Measurements from ENCODE around the gene GIT2. TPM values are rescaled to one million over a fixed set of nuclear protein-coding genes. Genes with fewer than 3 reads are reported as not detected.
A peak's percentile ranks its signal among the peaks of the same experiment; 100 is the strongest.

Gene GIT2
- total and polyA plus RNA-seq, 2 donors (not counting 1 experiment from before 2014, with no cell fraction given), result 75.2 to 163 TPM

DNA sequence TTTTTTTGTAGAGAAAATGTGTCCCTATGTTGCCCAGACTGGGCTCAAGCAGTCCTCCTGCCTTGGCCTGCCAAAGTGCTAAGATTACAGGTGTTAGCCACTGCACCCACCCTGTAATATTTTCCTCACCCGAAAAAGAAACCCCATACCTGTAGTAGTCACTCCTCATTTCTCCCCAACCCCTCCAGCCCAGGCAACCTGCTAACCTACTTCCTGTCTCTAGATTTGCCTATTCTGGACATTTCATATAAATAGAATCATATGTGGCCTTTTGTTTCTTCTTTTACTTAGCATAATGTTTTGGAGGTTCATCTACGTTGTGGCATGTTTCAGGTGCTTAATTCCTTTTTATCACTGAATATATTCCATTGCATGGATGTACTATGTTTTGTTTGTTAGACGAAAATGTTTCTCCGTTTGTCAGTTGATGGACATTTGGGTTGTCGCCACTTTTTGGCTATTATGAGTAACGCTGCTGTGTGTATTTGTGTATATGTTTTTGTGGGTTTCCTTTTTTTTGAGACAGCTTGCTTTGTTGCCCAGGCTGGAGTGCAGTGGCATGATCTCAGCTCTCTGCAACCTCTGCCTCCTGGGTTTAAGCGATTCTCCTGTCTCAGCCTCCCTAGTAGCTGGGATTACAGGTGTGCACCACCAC, 9.3 kb upstream of the GIT2 start:
- DNase-seq (peak; percentile 53), ATAC-seq (ENCODE audit: low read depth) (peak; percentile 65)
- H3K9ac ChIP-seq (ENCODE audit: low read length), result peak overlapping the region; percentile 44
- ChIA-PET POLR2A (interaction anchor here (2.0 kb wide), 1 partner anchor 11 kb away, joined by 11 read pairs; no protein-coding TSS in a partner anchor), CTCF (interaction anchor here (1.3 to 6.8 kb wide), 2 partner anchors 7 to 9 kb away, joined by 3 to 46 read pairs; partner anchors contain the start of gene GIT2)
- H3K9me3 Mint-ChIP-seq (ENCODE audit: insufficient read depth), result no peaks in the 10 kb centered on the region
- peaks cover 57 to 83% of the 10 kb centered on the region in 2 donors for H3K4me1 ChIP-seq (ENCODE audit: control insufficient read depth in 2 of 2, insufficient read depth in 2 of 2, low read length in 2 of 2)
- H4K20me1 ChIP-seq (ENCODE audit: control insufficient read depth, insufficient read depth, low read length, poor library complexity, severe bottlenecking), result peaks cover 19% of the 10 kb centered on the region
- peak overlapping the region; percentile 64 for H3K4me2 ChIP-seq (replicated peaks; ENCODE audit: low read depth, low read length, poor library complexity, severe bottlenecking)
- peaks cover 76% of the 10 kb centered on the region for H3K4me1 Mint-ChIP-seq
- H3K27me3 Mint-ChIP-seq, result no peaks in the 10 kb centered on the region
- WGBS (ENCODE audit: insufficient coverage), result no CpG with 5 or more reads among the region's 7 CpGs
- peaks cover 0 to 1% (median 0%) of the 10 kb centered on the region in 3 donors for H3K9me3 ChIP-seq (ENCODE audit: control extremely low read depth in 1 of 3, control insufficient read depth in 2 of 3, insufficient read depth in 1 of 3, low read length in 2 of 3)
- peak overlapping the region; percentile 83 for H3K27ac Mint-ChIP-seq
- peaks cover 6 to 13% of the 10 kb centered on the region in 2 experiments for H3K36me3 ChIP-seq (replicated peaks in 1 of 2; ENCODE audit: control extremely low read depth in 1 of 2, control insufficient read depth in 1 of 2, extremely low read depth in 1 of 2, insufficient read depth in 2 of 2, low read length in 1 of 2)
- no peaks in the 10 kb centered on the region for H3K27me3 ChIP-seq (replicated peaks in 1 of 4; ENCODE audit: control extremely low read depth in 1 of 4, control insufficient read depth in 3 of 4, insufficient read depth in 4 of 4, low read length in 3 of 4)
- H3K27ac ChIP-seq (ENCODE audit: low read length in 2 of 2), result peak overlapping the region; percentile 73 to 81
- peak overlapping the region; percentile 80 for H3K4me3 Mint-ChIP-seq
- TF ChIP-seq, protein P1, sequence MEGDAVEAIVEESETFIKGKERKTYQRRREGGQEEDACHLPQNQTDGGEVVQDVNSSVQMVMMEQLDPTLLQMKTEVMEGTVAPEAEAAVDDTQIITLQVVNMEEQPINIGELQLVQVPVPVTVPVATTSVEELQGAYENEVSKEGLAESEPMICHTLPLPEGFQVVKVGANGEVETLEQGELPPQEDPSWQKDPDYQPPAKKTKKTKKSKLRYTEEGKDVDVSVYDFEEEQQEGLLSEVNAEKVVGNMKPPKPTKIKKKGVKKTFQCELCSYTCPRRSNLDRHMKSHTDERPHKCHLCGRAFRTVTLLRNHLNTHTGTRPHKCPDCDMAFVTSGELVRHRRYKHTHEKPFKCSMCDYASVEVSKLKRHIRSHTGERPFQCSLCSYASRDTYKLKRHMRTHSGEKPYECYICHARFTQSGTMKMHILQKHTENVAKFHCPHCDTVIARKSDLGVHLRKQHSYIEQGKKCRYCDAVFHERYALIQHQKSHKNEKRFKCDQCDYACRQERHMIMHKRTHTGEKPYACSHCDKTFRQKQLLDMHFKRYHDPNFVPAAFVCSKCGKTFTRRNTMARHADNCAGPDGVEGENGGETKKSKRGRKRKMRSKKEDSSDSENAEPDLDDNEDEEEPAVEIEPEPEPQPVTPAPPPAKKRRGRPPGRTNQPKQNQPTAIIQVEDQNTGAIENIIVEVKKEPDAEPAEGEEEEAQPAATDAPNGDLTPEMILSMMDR (IDR thresholded peaks at IDR 0.05), result no peak
- TF ChIP-seq EZH2 (IDR thresholded peaks at IDR 0.05; ENCODE audit: borderline replicate concordance, insufficient read depth, low read depth, low read length, poor library complexity, severe bottlenecking), result no peak
- no peak overlapping the region for H2AFZ ChIP-seq (ENCODE audit: insufficient read depth, low read depth, low read length, poor library complexity, severe bottlenecking)
- intact Hi-C loops (cut with micrococcal nuclease), result no loop called here
- peak overlapping the region in 3 of 5 experiments; percentile 7 to 40 (median 11) for H3K4me3 ChIP-seq (ENCODE audit: control extremely low read depth in 1 of 5, extremely low read depth in 1 of 5, insufficient read depth in 1 of 5, low read depth in 2 of 5, low read length in 4 of 5)
- H3K79me2 ChIP-seq (ENCODE audit: control insufficient read depth, insufficient read depth, low read length), result peaks cover 97% of the 10 kb centered on the region

DNA sequence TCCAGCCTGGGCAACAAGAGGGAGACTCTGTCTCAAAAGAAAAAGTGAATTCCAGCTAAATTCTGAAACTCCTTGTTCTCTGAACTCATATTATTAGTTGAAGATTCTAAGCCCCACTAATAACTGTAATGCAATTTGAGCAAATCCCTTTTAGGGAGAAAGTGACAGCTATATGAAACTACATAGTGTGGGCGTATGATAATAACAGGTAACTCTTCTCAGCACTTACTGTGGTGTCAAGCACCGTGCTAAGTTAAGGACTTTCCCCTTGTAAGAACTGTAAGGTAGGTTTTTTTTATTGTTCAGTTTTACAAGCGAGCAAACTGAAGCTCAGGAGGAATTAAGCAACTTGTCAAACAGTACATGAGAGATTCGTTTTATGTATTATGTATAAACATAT, 8.4 kb upstream of the GIT2 start:
- peak overlapping the region; percentile 70 for H3K4me3 Mint-ChIP-seq
- WGBS (ENCODE audit: insufficient coverage), result no CpG with 5 or more reads among the region's 4 CpGs
- H3K27ac Mint-ChIP-seq, result peak overlapping the region; percentile 88
- no peaks in the 10 kb centered on the region for H3K9me3 Mint-ChIP-seq (ENCODE audit: insufficient read depth)
- H3K27me3 Mint-ChIP-seq, result no peaks in the 10 kb centered on the region
- Histone ChIP-seq H2AFZ (ENCODE audit: insufficient read depth, low read depth, low read length, poor library complexity, severe bottlenecking) (no peak overlapping the region), H3K4me3 (ENCODE audit: control extremely low read depth in 1 of 5, extremely low read depth in 1 of 5, insufficient read depth in 1 of 5, low read depth in 2 of 5, low read length in 4 of 5) (no peak overlapping the region), H3K9ac (ENCODE audit: low read length) (no peak overlapping the region), H3K4me2 (replicated peaks; ENCODE audit: low read depth, low read length, poor library complexity, severe bottlenecking) (peak overlapping the region; percentile 64), H3K27ac (ENCODE audit: low read length in 2 of 2) (peak overlapping the region; percentile 73 to 81), H3K4me1 (ENCODE audit: control insufficient read depth in 2 of 2, insufficient read depth in 2 of 2, low read length in 2 of 2) (peaks cover 55 to 80% of the 10 kb centered on the region in 2 donors), H3K9me3 (ENCODE audit: control extremely low read depth in 1 of 3, control insufficient read depth in 2 of 3, insufficient read depth in 1 of 3, low read length in 2 of 3) (peaks cover 0 to 1% (median 0%) of the 10 kb centered on the region in 3 donors), H3K36me3 (replicated peaks in 1 of 2; ENCODE audit: control extremely low read depth in 1 of 2, control insufficient read depth in 1 of 2, extremely low read depth in 1 of 2, insufficient read depth in 2 of 2, low read length in 1 of 2) (peaks cover 6 to 13% of the 10 kb centered on the region in 2 experiments), H3K79me2 (ENCODE audit: control insufficient read depth, insufficient read depth, low read length) (peaks cover 97% of the 10 kb centered on the region), H3K27me3 (replicated peaks in 1 of 4; ENCODE audit: control extremely low read depth in 1 of 4, control insufficient read depth in 3 of 4, insufficient read depth in 4 of 4, low read length in 3 of 4) (no peaks in the 10 kb centered on the region), H4K20me1 (ENCODE audit: control insufficient read depth, insufficient read depth, low read length, poor library complexity, severe bottlenecking) (peaks cover 23% of the 10 kb centered on the region)
- H3K4me1 Mint-ChIP-seq, result peaks cover 75% of the 10 kb centered on the region
- TF ChIP-seq EZH2 (IDR thresholded peaks at IDR 0.05; ENCODE audit: borderline replicate concordance, insufficient read depth, low read depth, low read length, poor library complexity, severe bottlenecking), result no peak
- TF ChIP-seq, protein P1 (IDR thresholded peaks at IDR 0.05), result no peak
- ATAC-seq (ENCODE audit: low read depth) (peak; percentile 31), DNase-seq (peak; percentile 51)
- POLR2A ChIA-PET, result interaction anchor here (0.7 to 2.0 kb wide), 3 partner anchors 9 to 45 kb away, joined by 3 to 11 read pairs (median 9); no protein-coding TSS in a partner anchor
- CTCF ChIA-PET, result interaction anchor here (0.7 to 6.8 kb wide), 4 partner anchors 8 to 19 kb away, joined by 3 to 46 read pairs (median 3); partner anchors contain the start of gene GIT2
- intact Hi-C loops (cut with micrococcal nuclease), result no loop called here

All from B cell (primary cell).